Heart right ventricle (tissue), 16 donors: ENCODE measurements around the gene ZNF521. TPM values are rescaled to one million over a fixed set of nuclear protein-coding genes. Genes with fewer than 3 reads are reported as not detected.

ENCODE experiments used
- ATAC-seq, 8 donors: fragments of 200-7000 bp; cut with Tn5 transposase; one replicate each; pipeline ENCODE4 v1.9.1; 2020; ENCODE audit warnings: mild to moderate bottlenecking in 8 of 8, moderate library complexity in 8 of 8, moderate number of reproducible peaks in 1 of 8
- DNase-seq, 2 donors: peaks; one replicate each; pipeline ENCODE4 v3.0.0-alpha.2; 2020
- H3K27ac ChIP-seq, 10 donors: fragments of 200-600 bp; sonication (generic) in 2 of 10; one replicate each; pipeline versions ENCODE4 v1.5.0 to v1.8.0; 2020 to 2022; ENCODE audit warnings: mild to moderate bottlenecking in 3 of 10
- H3K27me3 ChIP-seq, 7 donors: fragments of 200-600 bp; one replicate each; pipeline ENCODE4 v1.8.0; 2021 to 2022; ENCODE audit warnings: mild to moderate bottlenecking in 2 of 7
- H3K36me3 ChIP-seq, 9 donors: fragments of 200-600 bp; sonication (generic) in 1 of 9; one replicate each; pipeline versions ENCODE4 v1.5.0 to v1.8.0; 2020 to 2022; ENCODE audit warnings: mild to moderate bottlenecking in 2 of 9
- H3K4me1 ChIP-seq, 9 donors: fragments of 200-600 bp; sonication (generic) in 1 of 9; one replicate each; pipeline versions ENCODE4 v1.5.0 to v1.8.0; 2020 to 2022; ENCODE audit warnings: mild to moderate bottlenecking in 4 of 9
- H3K4me3 ChIP-seq, 10 donors: fragments of 200-600 bp; sonication (generic) in 2 of 10; one replicate each; pipeline versions ENCODE4 v1.5.0 to v1.8.0; 2020 to 2022; ENCODE audit warnings: mild to moderate bottlenecking in 7 of 10, moderate library complexity in 2 of 10
- H3K9me3 ChIP-seq, 11 donors: fragments of 200-600 bp in 10 of 11; sonication (generic) in 2 of 11; one replicate each; pipeline versions ENCODE4 v1.5.0 to v1.8.0; 2013 to 2022; ENCODE audit warnings: mild to moderate bottlenecking in 2 of 11, control low read depth in 1 of 11, moderate library complexity in 1 of 11
- CTCF ChIP-seq, 9 donors: fragments of 200-600 bp; sonication (generic) in 2 of 9; IDR thresholded peaks; one replicate each; pipeline versions ENCODE4 v1.5.0 to v1.8.0; 2021 to 2022; ENCODE audit warnings: antibody characterized with exemption in 9 of 9, mild to moderate bottlenecking in 5 of 9, moderate library complexity in 1 of 9
- WGBS, 2 donors: extraction: QIAGEN DNeasy Blood & Tissue Kit; methylation state at CpG; one replicate each; pipeline ENCODE4 v1.1.7; 2013; ENCODE audit warnings: inconsistent platforms in 1 of 2; 5-methylcytosine and 5-hydroxymethylcytosine counted together
- intact Hi-C, 10 donors: fragments of 100-400 bp; cut with DNase I; formaldehyde crosslinking; loops; one replicate each; pipeline versions ENCODE4 v1.11.1 to v1.14.2; 2022
- polyA plus RNA-seq, 2 donors: library from polyadenylated mRNA; stranded (reverse); fragments of 200-250 nt; gene quantifications; one replicate each; pipeline ENCODE4 v1.2.3, GENCODE V29; 2013
- total RNA-seq, 10 donors: library from RNA; stranded (reverse); fragmentation: NEBNext Ultra II Directional in 3 of 10; extraction: Animal tissue kit (Norgen Biotek cat#: 25700) in 3 of 10; gene quantifications; one replicate each; pipeline versions ENCODE4 v1.2.1 to v1.2.4, GENCODE V29; 2021 to 2023
- donor health status: Arrhythmogenic right ventricular cardiomyopathy.
- donor health status: ischemic (EF 13 %, LVEDD 7.1; RV severe dilation, severe dysfunction).
- donor health status: healthy with polysubstance abuse.
- donor health status: DM: no; HTN: yes; CAD: no.
- donor health status: DM: no; HTN: no; CAD: no.
- donor health status: ischemic (EF 25% LVEDD 6.9; RV normal size, moderate dysfunction).
- donor health status: ischemic (EF 25% LVEDD 5.7; RV mildly dilated, moderate dysfunction).
- donor health status: healthy.
- donor health status: DM: yes; HTN: yes; CAD: no.
- donor health status: Ischemic cardiomyopathy.
- donor health status: ischemic (EF 35%, LVEDD 5.7; RV mildly dilated, moderate dysfunction).
- donor health status: nonischemic (EF 11% LVEDD 7.7; RV severe dilation, severe dysfunction).
- donor health status: DM: yes; HTN: yes; CAD: no.
- donor health status: PGD.
- donor health status: ischemic (EF 29% LVEDD 5.4; RV normal size, mild dysfunction).
- donor health status: nonischemic (EF 23%, LVEDD 6.1; RV moderate dilation, normal function).

Gene ZNF521
- total and polyA plus RNA-seq, 12 donors: 3.3 to 26.4 (median 15.5) TPM

DNA sequence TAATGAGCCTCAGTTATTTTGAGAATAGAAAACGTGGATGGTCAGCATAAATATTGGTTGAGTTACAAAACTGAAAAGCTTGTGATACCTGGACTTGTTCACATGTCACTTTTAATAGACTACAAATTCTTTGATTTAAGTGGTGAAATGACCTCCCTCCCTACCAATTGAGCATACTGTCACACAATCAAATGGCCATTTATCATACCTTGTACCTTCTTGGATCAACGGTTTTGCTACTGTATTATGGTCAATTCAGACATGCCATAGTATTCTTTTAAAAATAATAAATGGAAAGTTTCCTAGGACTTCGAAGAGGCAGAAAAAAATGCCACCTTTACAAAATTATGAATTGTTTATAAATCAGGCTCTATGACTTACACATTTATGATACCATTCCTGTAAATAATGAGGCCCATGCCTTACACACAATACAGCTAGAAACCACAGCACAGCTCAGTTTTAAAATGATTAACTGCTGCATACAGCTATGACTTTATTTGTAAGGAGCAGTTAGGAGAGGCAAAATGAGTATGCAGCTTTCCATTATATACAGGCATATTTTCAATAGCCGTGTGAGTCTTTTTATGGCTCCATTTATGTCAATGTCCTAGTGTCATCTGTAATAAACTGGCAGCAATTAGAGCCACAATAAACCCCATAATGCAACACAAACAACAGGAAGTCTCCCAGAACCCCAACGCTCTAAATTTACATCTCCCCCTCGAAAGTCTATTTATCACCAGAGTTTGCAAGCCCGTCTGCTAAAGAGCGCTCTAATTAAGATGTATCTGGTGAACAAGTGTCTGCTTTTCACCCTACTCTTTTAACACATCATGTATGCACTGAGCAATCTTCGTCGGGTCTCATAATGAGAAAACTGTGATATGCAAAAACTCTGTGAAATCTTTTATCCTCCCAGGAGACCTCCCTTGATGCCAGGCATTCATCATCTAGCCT is 176.1 kb downstream of the ZNF521 start:
- Histone ChIP-seq H3K4me1 (peaks cover 0 to 5% (median 1%) of the 10 kb centered on the region in 9 donors), H3K27ac (no peak overlapping the region), H3K27me3 (no peaks in the 10 kb centered on the region), H3K36me3 (no peaks in the 10 kb centered on the region), H3K9me3 (no peaks in the 10 kb centered on the region), H3K4me3 (no peak overlapping the region)
- intact Hi-C loops: no loop called here
- ATAC-seq: no peak
- TF ChIP-seq CTCF (IDR thresholded peaks at IDR 0.05): no peak
- WGBS, 2 donors: 85 to 88% methylated on average over 10 of the region's 10 CpGs
- no peak for DNase-seq

- H3K4me3 ChIP-seq: no peak overlapping the region
- WGBS, 2 donors: 88 to 89% methylated on average over 7 of the region's 7 CpGs
- H3K27me3 ChIP-seq: no peaks in the 10 kb centered on the region
- H3K27ac ChIP-seq: no peak overlapping the region
- H3K4me1 ChIP-seq: peaks cover 0 to 5% (median 0%) of the 10 kb centered on the region in 9 donors
- no peaks in the 10 kb centered on the region for H3K36me3 ChIP-seq
- DNase-seq (no peak), ATAC-seq (no peak)
- H3K9me3 ChIP-seq: no peaks in the 10 kb centered on the region
- no peak for TF ChIP-seq CTCF (IDR thresholded peaks at IDR 0.05)
- intact Hi-C loops: no loop called here
Observed at GRCh38 chr18:25174324-25174723, 177.6 kb downstream of the ZNF521 start.

DNA sequence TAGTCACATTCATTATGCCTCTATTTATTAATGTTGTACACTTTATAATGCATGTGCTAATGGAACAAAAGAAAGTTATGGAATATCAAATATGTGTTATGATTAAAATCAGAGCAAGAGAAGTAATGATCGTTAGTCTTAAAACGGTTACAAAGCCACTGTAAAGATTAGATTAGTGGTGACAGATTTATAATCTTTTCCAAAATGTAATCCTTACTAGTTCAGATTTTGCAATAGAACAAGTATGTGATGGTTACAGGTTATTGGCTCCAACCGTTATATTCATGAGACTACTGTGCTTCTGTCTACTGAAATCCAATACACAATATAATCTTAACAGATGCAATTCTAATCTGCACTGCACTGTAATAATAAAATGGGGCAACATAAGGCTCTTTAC is 180.6 kb downstream of the ZNF521 start:
- no peak overlapping the region for H3K27ac ChIP-seq
- intact Hi-C loops: no loop called here
- H3K9me3 ChIP-seq: no peaks in the 10 kb centered on the region
- H3K27me3 ChIP-seq: no peaks in the 10 kb centered on the region
- TF ChIP-seq CTCF (IDR thresholded peaks at IDR 0.05): no peak
- peaks cover 0 to 5% (median 0%) of the 10 kb centered on the region in 9 donors for H3K4me1 ChIP-seq
- H3K36me3 ChIP-seq: no peaks in the 10 kb centered on the region
- WGBS, 2 donors: 71 to 74% methylated on average over 3 of the region's 3 CpGs
- ATAC-seq (no peak), DNase-seq (no peak)
- no peak overlapping the region for H3K4me3 ChIP-seq

GRCh38 chr18:25170402-25170801 is 181.6 kb downstream of the ZNF521 start:
- Histone ChIP-seq H3K4me1 (peaks cover 0 to 14% (median 6%) of the 10 kb centered on the region in 9 donors), H3K36me3 (no peaks in the 10 kb centered on the region), H3K9me3 (no peaks in the 10 kb centered on the region), H3K27me3 (no peaks in the 10 kb centered on the region), H3K27ac (no peak overlapping the region), H3K4me3 (no peak overlapping the region)
- WGBS, 2 donors: 74 to 86% methylated on average over 4 of the region's 4 CpGs
- DNase-seq (no peak), ATAC-seq (no peak)
- no peak for TF ChIP-seq CTCF (IDR thresholded peaks at IDR 0.05)
- intact Hi-C loops: no loop called here
